ENCODE results near the gene FUZ.
A peak's percentile ranks its signal among the peaks of the same experiment; 100 is the strongest.

FUZ gene

DNA sequence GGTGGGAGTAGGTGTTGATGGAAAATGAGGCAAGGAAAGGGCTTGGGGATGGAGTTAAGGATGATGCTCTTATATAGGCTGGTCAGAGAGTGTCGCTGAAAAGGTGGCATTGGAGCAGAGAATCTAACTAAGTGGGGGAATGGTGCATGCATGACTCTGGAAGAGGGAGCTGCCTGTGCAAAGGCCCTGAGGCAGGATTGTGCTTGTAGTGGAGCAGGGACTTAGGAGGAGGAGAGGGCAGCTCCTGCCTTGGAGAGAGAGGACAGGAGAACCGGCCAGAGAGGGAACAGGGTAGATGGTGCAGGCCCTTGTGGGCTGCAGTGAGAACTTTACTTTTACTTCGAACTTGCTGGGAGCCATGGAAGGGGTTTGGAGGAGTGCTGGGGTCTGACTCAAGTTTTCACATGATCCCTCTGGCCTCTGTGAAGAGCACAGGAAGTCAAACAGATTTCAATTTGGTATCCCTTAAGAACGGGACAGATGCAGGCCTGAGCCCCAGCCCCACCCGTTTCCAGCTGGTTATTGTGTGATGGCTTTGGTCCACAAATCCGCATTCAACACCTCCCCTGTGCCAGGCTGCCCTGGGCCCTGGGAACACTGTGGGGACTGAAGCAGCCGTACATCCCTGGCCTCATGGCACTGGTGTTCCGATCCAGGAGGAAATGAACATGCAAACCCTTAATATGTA lies 39.3 kb downstream of the FUZ start:
- no peak for DNase-seq

- DNase-seq = no peak
Observed at GRCh38 chr19:49772850-49773432, 40.2 kb downstream of the FUZ start.

GRCh38 chr19:49771674-49772139 lies 41.4 kb downstream of the FUZ start:
- DNase-seq = no peak

DNA sequence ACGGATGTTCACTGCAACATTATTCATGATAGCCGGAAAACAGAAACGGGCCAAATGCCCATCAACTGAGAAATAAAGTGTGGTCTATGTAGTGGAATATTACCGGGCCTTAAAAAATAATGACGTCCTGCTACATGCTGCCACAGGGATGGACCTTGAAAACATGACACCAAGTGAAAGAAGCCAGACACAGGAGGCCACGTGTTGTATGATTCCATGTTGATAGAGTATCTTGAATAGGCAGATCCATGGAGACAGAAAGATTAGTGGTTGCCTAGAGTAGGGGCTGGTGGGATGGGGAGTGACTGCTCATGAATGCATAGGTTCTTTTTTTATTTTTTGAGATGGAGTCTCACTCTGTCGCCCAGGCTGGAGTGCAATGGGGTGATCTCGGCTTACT lies 42.6 kb downstream of the FUZ start:
- no peak for DNase-seq

- no peak for DNase-seq
Observed at GRCh38 chr19:49767967-49768581, 45.0 kb downstream of the FUZ start.

DNA sequence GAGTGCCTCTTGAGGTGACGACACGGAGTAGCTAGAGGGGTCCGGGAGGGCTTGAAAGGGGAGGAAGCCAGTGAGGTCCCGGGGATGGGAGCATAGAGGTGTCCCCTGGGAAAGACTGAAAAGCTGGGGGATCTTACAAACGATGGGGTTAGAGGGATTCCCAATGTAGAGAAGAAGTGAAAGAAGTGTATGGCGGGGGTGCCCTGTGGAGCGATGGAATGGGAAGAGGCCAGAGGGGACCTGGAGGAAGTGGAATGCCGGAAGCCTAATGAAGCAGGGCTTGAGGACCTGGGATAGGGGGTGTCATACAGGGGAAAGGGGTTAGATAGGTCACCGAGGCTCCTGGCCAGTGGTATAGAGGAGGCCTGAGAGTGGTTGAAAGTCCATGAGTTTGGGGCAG lies 45.7 kb downstream of the FUZ start:
- no peak for DNase-seq

DNA sequence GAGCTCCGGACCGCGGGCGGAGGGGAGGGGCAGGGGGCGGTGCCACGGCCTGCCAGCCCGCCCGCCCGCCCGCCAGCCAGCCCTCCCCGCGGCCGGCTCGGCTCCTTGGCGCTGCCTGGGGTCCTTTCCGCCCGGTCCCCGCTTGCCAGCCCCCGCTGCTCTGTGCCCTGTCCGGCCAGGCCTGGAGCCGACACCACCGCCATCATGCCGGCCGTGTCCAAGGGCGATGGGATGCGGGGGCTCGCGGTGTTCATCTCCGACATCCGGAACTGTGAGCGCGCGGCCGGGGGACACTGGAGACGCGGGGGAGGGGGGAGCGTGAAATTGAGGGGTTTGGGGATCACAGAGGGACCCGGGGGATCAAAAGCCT lies 46.2 kb downstream of the FUZ start, which contains the start of gene AP2A1:
Gene AP2A1 (plus strand): TSS at position 72 of the 370 bp plus-strand sequence. CDS start 133 bp downstream, at position 205.
- no peak for DNase-seq

DNA sequence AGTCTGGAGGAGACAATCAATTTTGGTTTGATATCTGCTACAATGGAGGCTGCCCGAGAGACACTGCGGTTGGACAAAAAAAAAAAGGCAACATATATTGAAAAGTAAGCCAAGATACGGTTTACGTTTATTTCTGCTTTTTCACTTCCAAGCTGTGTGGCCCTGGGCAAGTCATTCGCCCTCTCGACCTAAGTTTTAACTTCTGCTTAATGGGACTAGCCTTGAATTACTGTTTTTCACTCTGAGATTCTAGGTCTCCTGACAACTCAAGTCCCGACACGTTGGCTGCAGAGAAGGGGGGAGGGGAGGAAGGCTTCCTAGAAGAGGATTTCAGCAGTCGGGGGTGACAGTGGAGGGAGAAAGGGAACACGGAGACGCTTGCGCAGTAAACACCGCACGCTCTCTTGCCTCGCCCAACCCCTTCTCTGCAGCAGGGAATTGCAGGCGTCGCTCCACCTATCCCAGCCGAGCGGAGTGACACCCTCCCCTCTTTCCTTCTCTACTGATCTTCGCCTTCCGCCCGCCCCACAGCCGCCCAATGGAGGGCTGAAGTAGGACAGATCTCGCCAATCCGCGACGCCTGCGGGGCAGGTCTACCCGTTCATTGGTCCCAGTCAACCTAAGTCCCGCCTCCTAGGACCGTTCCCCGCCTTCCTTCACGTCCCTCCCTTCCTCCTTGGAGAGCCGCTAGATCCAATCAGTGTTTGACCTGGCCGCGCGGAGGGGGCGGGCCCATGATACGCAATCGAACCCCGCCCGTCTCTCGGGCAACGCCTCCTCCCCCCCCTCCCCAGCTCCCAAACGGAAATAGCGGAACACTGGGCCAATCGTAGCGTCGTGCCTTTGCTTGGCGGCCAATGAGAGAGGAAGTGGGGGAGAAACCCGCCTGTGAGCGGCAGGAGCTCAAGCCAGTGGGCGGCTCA lies 46.8 kb downstream of the FUZ start:
- peak; percentile 89 for DNase-seq

DNA sequence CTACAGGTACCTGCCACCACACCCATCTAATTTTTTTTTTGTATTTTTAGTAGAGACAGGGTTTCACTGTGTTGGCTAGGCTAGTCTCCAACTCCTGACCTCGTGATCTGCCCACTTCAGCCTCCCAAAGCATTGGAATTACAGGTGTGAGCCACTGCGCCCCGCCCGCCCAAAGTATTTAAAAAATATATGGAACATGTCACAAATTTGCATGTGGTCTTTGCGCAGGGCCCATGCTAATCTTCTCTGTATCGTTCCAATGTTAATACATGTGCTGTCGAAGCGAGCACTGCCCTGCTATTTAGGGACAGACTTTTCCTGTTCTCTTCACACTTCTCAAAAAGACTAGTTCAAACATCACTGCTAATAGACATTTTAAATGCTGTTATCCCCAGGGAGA lies 48.8 kb downstream of the FUZ start:
- DNase-seq = no peak

GRCh38 chr19:49763230-49763629 lies 49.9 kb downstream of the FUZ start, which contains the start of gene TSKS:
TSKS (minus strand) TSS chr19:49763306; CDS start chr19:49763247, 59 bp downstream.
- DNase-seq = no peak

GRCh38 chr19:49761625-49762311 lies 51.3 kb downstream of the FUZ start:
- peak; percentile 63 for DNase-seq

DNA sequence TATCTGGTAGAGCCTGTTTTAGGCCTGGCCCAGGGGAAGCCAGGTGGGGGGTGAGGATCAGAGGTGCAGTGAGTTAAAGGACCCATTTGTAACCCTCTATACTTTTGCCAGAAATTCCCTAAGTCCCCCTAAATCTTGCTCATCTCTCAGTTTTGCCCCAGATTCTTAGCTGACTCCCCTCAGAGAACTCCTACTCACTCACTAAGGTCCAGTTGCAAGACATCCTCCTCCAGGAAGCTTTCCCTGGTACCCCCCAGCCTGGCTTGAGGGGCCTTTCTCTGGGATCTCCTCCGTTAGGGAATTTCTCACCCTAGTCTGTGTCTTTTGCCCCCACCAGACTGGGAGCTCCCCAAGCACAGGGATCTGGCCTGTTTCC lies 51.9 kb downstream of the FUZ start:
- DNase-seq = no peak

DNA sequence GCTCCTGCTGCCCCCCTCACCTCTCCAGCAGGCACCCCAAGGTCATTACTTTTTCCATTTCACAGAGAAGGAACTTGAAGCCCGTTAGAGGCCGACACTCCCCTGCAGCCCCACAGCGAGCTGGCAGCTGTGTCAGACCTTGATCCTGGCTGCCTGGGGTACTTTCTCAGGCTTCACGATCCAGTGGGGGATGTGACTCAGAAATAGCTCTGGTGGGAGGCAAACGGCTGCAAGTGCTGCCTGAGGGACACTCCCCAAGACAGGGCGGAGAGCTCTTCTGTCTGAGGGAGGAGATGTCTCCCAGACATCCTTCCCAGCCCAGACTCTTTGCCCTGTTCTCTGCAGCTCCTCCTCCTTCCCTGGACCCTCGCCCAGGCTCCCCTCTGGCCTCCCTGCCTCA lies 54.8 kb downstream of the FUZ start:
- DNase-seq = no peak
